ENCODE measurements around the gene KLK10. TPM values are rescaled to one million over a fixed set of nuclear protein-coding genes. Genes with fewer than 3 reads are reported as not detected.

KLK10 gene
- total and polyA plus RNA-seq, 2 donors (not counting 3 experiments of a cell fraction or from before 2014, with no cell fraction given): not detected

DNA sequence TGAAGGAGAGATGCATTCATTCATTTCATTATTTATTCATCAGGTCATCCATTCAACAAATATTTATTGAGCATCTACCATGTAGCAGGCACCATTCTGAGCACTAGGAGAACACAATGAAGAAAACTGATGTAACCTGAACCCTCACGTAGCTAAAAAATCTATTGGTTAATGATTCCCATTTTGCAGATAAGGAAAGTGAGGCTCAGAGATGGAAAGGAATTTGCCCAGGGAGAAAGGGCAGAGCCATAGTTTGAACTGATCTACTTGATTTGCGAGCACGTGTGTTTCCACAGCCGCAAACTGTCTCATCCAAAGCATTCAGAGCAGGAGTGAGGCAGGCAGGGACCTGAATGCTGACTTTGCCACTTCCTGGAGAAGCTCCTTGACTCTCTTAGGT, 20.8 kb downstream of the KLK10 start:
- H3K9ac ChIP-seq (replicated peaks; ENCODE audit: extremely low read depth, insufficient read depth, low read length): no peak overlapping the region
- BruUV-seq (replicated peaks): no TSS peak
- no peaks in the 10 kb centered on the region for H3K9me3 ChIP-seq (replicated peaks; ENCODE audit: control insufficient read depth, insufficient read depth, low read length)
- H3K79me2 ChIP-seq (ENCODE audit: control insufficient read depth, insufficient read depth, low read length): no peaks in the 10 kb centered on the region
- H3K27ac ChIP-seq (ENCODE audit: insufficient read depth, low read depth, low read length): no peak overlapping the region
- H4K20me1 ChIP-seq (replicated peaks; ENCODE audit: control insufficient read depth, extremely low read depth, insufficient read depth, low read length): no peaks in the 10 kb centered on the region
- no peak overlapping the region for H2AFZ ChIP-seq (ENCODE audit: low read depth, low read length)
- POLR2A ChIA-PET: no interaction called here
- H3K4me3 ChIP-seq (replicated peaks in 1 of 3; ENCODE audit: insufficient read depth in 1 of 3, low read depth in 1 of 3, low read length in 3 of 3): no peak overlapping the region
- dilution Hi-C loops (cut with MboI; ENCODE audit: extremely low pct_ligation_motif_present, low sequenced_read_pairs) (no loop called here), intact Hi-C loops (cut with micrococcal nuclease) (no loop called here)
- no peaks in the 10 kb centered on the region for H3K4me1 ChIP-seq (ENCODE audit: control insufficient read depth, extremely low read depth, insufficient read depth, low read length)
- DNase-seq (ENCODE audit: low read depth, low spot score) (no peak), FAIRE-seq (no peak)
- TF ChIP-seq, protein P1, sequence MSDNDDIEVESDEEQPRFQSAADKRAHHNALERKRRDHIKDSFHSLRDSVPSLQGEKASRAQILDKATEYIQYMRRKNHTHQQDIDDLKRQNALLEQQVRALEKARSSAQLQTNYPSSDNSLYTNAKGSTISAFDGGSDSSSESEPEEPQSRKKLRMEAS (IDR thresholded peaks at IDR 0.05; ENCODE audit: insufficient read depth, insufficient read length): no peak
- no peak for TF ChIP-seq EZH2 (IDR thresholded peaks at IDR 0.05; ENCODE audit: borderline replicate concordance, low read depth, low read length, severe bottlenecking)
- no peak for TF ChIP-seq POLR2AphosphoS5 (IDR thresholded peaks at IDR 0.05; ENCODE audit: insufficient read depth, low read depth, low read length)
- TF ChIP-seq JUN (IDR thresholded peaks at IDR 0.05; ENCODE audit: borderline replicate concordance, insufficient read depth, insufficient read length, low read depth): no peak
- TF ChIP-seq, protein P2, sequence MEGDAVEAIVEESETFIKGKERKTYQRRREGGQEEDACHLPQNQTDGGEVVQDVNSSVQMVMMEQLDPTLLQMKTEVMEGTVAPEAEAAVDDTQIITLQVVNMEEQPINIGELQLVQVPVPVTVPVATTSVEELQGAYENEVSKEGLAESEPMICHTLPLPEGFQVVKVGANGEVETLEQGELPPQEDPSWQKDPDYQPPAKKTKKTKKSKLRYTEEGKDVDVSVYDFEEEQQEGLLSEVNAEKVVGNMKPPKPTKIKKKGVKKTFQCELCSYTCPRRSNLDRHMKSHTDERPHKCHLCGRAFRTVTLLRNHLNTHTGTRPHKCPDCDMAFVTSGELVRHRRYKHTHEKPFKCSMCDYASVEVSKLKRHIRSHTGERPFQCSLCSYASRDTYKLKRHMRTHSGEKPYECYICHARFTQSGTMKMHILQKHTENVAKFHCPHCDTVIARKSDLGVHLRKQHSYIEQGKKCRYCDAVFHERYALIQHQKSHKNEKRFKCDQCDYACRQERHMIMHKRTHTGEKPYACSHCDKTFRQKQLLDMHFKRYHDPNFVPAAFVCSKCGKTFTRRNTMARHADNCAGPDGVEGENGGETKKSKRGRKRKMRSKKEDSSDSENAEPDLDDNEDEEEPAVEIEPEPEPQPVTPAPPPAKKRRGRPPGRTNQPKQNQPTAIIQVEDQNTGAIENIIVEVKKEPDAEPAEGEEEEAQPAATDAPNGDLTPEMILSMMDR (IDR thresholded peaks at IDR 0.05; ENCODE audit: extremely low read depth in 1 of 2, insufficient read depth in 1 of 2, low read depth in 1 of 2, low read length in 2 of 2): no peak
- no peaks in the 10 kb centered on the region for H3K36me3 ChIP-seq (ENCODE audit: control insufficient read depth in 2 of 2, extremely low read depth in 1 of 2, insufficient read depth in 2 of 2, low read length in 2 of 2)
- CTCF ChIA-PET: interaction anchor here (2.6 kb wide), 1 partner anchor 22 kb away, joined by 7 read pairs; no protein-coding TSS in a partner anchor
- H3K9me1 ChIP-seq (replicated peaks; ENCODE audit: control insufficient read depth, extremely low read depth, insufficient read depth, low read length): no peaks in the 10 kb centered on the region
- H3K4me2 ChIP-seq (ENCODE audit: insufficient read depth, low read length): no peak overlapping the region
- no peaks in the 10 kb centered on the region for H3K27me3 ChIP-seq (ENCODE audit: control insufficient read depth in 2 of 2, insufficient read depth in 2 of 2, low read length in 2 of 2)

DNA sequence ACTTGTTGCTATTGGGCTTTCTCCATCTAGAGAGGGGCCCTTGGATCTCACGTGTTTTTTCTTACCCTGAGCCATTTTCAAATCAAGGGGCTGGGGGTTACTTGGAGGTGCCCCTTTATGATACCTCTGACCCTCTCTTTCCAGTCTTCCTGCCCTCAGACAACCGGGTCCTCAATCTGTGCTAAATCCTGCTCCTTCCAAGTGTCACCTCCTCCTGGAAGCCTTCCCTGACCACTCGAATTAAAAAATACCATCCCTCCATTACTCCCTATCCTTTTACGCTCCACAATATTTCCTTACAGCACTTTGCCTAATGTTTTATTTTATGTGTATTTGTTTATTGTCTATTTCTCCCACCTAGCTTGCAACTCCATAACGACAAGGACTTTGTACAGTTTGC, 21.4 kb downstream of the KLK10 start:
- ChIA-PET POLR2A (no interaction called here), CTCF (interaction anchor here (2.6 kb wide), 1 partner anchor 23 kb away, joined by 7 read pairs; no protein-coding TSS in a partner anchor)
- no peaks in the 10 kb centered on the region for H3K9me3 ChIP-seq (replicated peaks; ENCODE audit: control insufficient read depth, insufficient read depth, low read length)
- no peaks in the 10 kb centered on the region for H3K9me1 ChIP-seq (replicated peaks; ENCODE audit: control insufficient read depth, extremely low read depth, insufficient read depth, low read length)
- dilution Hi-C loops (cut with MboI; ENCODE audit: extremely low pct_ligation_motif_present, low sequenced_read_pairs): no loop called here
- H3K27me3 ChIP-seq (ENCODE audit: control insufficient read depth in 2 of 2, insufficient read depth in 2 of 2, low read length in 2 of 2): no peaks in the 10 kb centered on the region
- no peaks in the 10 kb centered on the region for H3K79me2 ChIP-seq (ENCODE audit: control insufficient read depth, insufficient read depth, low read length)
- H3K9ac ChIP-seq (replicated peaks; ENCODE audit: extremely low read depth, insufficient read depth, low read length): no peak overlapping the region
- H3K4me1 ChIP-seq (ENCODE audit: control insufficient read depth, extremely low read depth, insufficient read depth, low read length): no peaks in the 10 kb centered on the region
- BruUV-seq (replicated peaks): no TSS peak
- TF ChIP-seq JUN (IDR thresholded peaks at IDR 0.05; ENCODE audit: borderline replicate concordance, insufficient read depth, insufficient read length, low read depth): no peak
- TF ChIP-seq, protein P1 (IDR thresholded peaks at IDR 0.05; ENCODE audit: insufficient read depth, insufficient read length): no peak
- TF ChIP-seq GATA2 (IDR thresholded peaks at IDR 0.05; ENCODE audit: insufficient read depth, insufficient read length, low read depth, low read length): no peak
- no peak for TF ChIP-seq MYC (IDR thresholded peaks at IDR 0.05; ENCODE audit: low read depth, low read length)
- no peak for TF ChIP-seq EZH2 (IDR thresholded peaks at IDR 0.05; ENCODE audit: borderline replicate concordance, low read depth, low read length, severe bottlenecking)
- TF ChIP-seq, protein P2 (IDR thresholded peaks at IDR 0.05; ENCODE audit: extremely low read depth in 1 of 2, insufficient read depth in 1 of 2, low read depth in 1 of 2, low read length in 2 of 2): no peak
- no peak for TF ChIP-seq FOS (IDR thresholded peaks at IDR 0.05; ENCODE audit: borderline replicate concordance, insufficient read depth, low read length)
- TF ChIP-seq POLR2A (IDR thresholded peaks at IDR 0.05; ENCODE audit: low read depth, low read length): no peak
- no peak for TF ChIP-seq POLR2AphosphoS5 (IDR thresholded peaks at IDR 0.05; ENCODE audit: insufficient read depth, low read depth, low read length)
- no peak overlapping the region for H2AFZ ChIP-seq (ENCODE audit: low read depth, low read length)
- no peaks in the 10 kb centered on the region for H4K20me1 ChIP-seq (replicated peaks; ENCODE audit: control insufficient read depth, extremely low read depth, insufficient read depth, low read length)
- H3K36me3 ChIP-seq (ENCODE audit: control insufficient read depth in 2 of 2, extremely low read depth in 1 of 2, insufficient read depth in 2 of 2, low read length in 2 of 2): no peaks in the 10 kb centered on the region
- H3K27ac ChIP-seq (ENCODE audit: insufficient read depth, low read depth, low read length): no peak overlapping the region
- intact Hi-C loops (cut with micrococcal nuclease): no loop called here
- FAIRE-seq: no peak
- no peak overlapping the region for H3K4me2 ChIP-seq (ENCODE audit: insufficient read depth, low read length)
- no peak for DNase-seq (ENCODE audit: low read depth, low spot score)
- H3K4me3 ChIP-seq (replicated peaks in 1 of 3; ENCODE audit: insufficient read depth in 1 of 3, low read depth in 1 of 3, low read length in 3 of 3): no peak overlapping the region

All from endothelial cell of umbilical vein (primary cell).